Measurements from ENCODE around the gene GRK1. TPM values are rescaled to one million over a fixed set of nuclear protein-coding genes. Genes with fewer than 3 reads are reported as not detected.

Gene GRK1
- total RNA-seq, 1 donor from 2014 or later = 1.5 TPM

DNA sequence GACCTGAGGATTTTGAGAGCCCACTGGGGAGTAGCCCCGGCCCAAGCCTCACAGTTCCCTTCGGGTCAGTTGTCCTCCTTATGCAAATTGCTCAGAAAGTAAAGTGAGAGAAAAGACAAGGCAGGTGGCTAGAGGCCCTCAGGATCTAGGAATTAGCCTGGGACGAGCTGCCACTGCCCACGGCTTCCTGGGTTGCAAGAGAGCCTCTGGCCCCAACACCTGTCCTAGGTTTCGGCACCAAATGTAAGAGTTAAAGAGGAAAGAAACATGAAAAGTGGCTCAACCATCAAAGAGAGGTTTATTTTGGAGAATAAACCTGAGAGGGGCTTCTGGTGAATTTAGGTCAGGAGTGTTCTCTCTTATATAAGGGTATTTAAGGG lies 117.6 kb downstream of the GRK1 start:
- DNase-seq (ENCODE audit: low read depth, low spot score) = no peak
- Mint-ChIP-seq H3K9me3 (peaks cover 4% of the 10 kb centered on the region), H3K27ac (ENCODE audit: unreplicated experiment) (no peak overlapping the region), H3K4me1 (no peaks in the 10 kb centered on the region), H3K27me3 (ENCODE audit: low read depth) (peaks cover 35% of the 10 kb centered on the region), H3K36me3 (ENCODE audit: low read depth) (peaks cover 2% of the 10 kb centered on the region), H3K4me3 (no peak overlapping the region)
- TF ChIP-seq CTCF (conservative IDR thresholded peaks at IDR 0.05) = no peak

DNA sequence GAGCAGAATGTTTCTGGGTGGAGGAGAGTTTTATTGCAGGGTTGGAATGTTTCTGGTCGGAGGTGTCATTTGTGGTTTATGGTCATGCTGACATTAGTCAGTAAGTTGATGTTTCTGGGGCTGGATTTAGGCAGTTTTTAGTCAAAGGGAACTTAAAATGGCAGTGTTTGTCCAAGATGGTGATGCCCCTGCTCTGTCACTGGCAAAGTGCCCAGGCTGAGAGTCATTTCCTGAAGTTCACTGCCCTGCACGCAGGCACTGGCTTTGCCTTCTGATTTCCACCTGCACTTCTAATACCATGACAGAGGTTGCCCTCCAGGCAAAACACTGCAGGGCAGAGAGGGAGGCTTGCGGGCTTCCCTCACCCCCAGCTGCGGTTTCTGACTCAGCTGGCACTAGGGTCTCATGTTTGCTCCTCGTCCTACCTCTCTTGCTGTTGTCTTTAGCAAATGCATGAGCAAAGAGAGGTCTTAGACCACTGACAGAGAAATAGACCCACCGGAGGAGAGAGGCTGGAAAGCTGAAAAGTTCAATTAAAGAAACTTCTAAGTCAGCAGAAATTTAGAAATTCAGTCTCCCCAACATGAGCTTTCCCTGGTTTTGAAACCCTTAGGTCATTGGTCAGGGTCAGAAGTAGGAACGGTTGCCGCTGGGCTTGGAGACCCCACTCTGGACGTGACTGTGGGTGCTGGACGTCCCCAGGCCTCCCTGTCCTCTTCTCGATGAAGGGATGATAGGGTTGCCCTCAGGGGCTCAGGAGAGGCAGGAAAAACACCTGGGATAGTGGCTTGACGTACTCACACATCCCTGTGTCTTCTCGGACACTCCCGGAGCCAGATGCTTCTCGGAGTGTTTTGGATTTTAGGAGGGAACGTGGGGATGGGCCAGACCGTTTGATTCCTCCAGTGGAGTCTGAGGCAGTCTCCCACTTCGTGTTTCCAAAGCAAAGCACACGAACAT lies 118.3 kb downstream of the GRK1 start:
- Mint-ChIP-seq H3K9me3 (peaks cover 4% of the 10 kb centered on the region), H3K4me1 (no peaks in the 10 kb centered on the region), H3K4me3 (no peak overlapping the region), H3K27me3 (ENCODE audit: low read depth) (peaks cover 28% of the 10 kb centered on the region), H3K27ac (ENCODE audit: unreplicated experiment) (no peak overlapping the region), H3K36me3 (ENCODE audit: low read depth) (peaks cover 2% of the 10 kb centered on the region)
- DNase-seq (ENCODE audit: low read depth, low spot score) = no peak
- TF ChIP-seq CTCF (conservative IDR thresholded peaks at IDR 0.05) = no peak

DNA sequence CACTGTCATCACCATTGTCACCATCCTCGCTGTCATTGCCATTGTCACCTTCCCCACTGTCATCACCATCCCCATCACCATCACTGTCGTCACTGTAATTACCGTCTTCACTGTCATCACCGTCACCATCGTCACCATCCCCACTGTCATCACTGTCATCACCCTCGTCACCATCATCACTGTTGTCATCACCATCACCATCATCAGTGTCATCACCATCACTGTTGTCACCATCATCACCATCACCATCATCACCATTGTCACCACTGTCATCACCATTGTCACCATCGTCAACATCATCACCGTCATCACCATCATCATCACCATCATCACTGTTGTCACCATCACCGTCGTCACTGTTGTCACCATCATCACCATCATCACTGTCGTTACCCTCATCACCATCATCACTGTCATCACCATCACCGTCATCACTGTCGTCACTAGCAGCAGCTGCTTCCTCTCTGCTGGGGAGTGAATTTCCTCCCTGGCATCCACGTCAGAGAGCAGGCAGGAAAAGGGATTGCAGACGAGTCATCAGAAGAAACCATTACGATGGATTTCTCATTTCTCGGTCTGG lies 119.3 kb downstream of the GRK1 start:
- DNase-seq (ENCODE audit: low read depth, low spot score) = no peak
- no peak for TF ChIP-seq CTCF (conservative IDR thresholded peaks at IDR 0.05)
- Mint-ChIP-seq H3K27me3 (ENCODE audit: low read depth) (peaks cover 23% of the 10 kb centered on the region), H3K4me3 (no peak overlapping the region), H3K4me1 (no peaks in the 10 kb centered on the region), H3K27ac (ENCODE audit: unreplicated experiment) (no peak overlapping the region), H3K9me3 (peaks cover 4% of the 10 kb centered on the region), H3K36me3 (ENCODE audit: low read depth) (peaks cover 2% of the 10 kb centered on the region)

Other genes with a start within 250 kb of the GRK1 start
- gene ADPRHL1, start 213.7 kb upstream of the GRK1 start, total RNA-seq = 2.8 TPM in 2 replicates
- gene DCUN1D2, start 176.5 kb upstream of the GRK1 start, total RNA-seq = 32.1 and 33.9 TPM in 2 replicates
- gene TFDP1, start 82.5 kb upstream of the GRK1 start, total RNA-seq = 105 and 108 TPM in 2 replicates
- not detected in 2 replicates for gene ATP4B, start 9.0 kb upstream of the GRK1 start, total RNA-seq
- gene TMEM255B, start 92.0 kb downstream of the GRK1 start, total RNA-seq = 2.4 and 2.5 TPM in 2 replicates
- 7.7 and 9.0 TPM in 2 replicates for gene GAS6, start 196.9 kb downstream of the GRK1 start, total RNA-seq

Measured in neural crest cell (in vitro differentiated cells).